H7 (cell line): ENCODE measurements around the gene MYBPH. TPM values are rescaled to one million over a fixed set of nuclear protein-coding genes. Genes with fewer than 3 reads are reported as not detected.

Experiments
- DNase-seq: peaks from one replicate; pipeline ENCODE4 v3.0.0; 2012
- H3K27me3 ChIP-seq: 2 replicates; pipeline ENCODE4 v1.6.0; 2011; ENCODE audit warnings: mild to moderate bottlenecking, low read length; ENCODE audit not compliant: control insufficient read depth, insufficient read depth
- H3K36me3 ChIP-seq: replicated peaks from 2 replicates; pipeline ENCODE4 v1.5.1; 2011; ENCODE audit warnings: low read length; ENCODE audit not compliant: control insufficient read depth, insufficient read depth
- H3K4me3 ChIP-seq: 2 replicates; pipeline ENCODE4 v1.5.1; 2011; ENCODE audit warnings: low read depth, mild to moderate bottlenecking, control low read depth, low read length, moderate library complexity; ENCODE audit not compliant: insufficient read depth
- total RNA-seq: library from RNA; depleted of rRNA; stranded (reverse); fragments of >200 nt; shearing (Covaris generic); gene quantifications from 2 replicates; pipeline ENCODE4 v1.2.3, GENCODE V29; 2014

MYBPH gene
- total RNA-seq, 1 experiment from 2014 or later, result not detected

DNA sequence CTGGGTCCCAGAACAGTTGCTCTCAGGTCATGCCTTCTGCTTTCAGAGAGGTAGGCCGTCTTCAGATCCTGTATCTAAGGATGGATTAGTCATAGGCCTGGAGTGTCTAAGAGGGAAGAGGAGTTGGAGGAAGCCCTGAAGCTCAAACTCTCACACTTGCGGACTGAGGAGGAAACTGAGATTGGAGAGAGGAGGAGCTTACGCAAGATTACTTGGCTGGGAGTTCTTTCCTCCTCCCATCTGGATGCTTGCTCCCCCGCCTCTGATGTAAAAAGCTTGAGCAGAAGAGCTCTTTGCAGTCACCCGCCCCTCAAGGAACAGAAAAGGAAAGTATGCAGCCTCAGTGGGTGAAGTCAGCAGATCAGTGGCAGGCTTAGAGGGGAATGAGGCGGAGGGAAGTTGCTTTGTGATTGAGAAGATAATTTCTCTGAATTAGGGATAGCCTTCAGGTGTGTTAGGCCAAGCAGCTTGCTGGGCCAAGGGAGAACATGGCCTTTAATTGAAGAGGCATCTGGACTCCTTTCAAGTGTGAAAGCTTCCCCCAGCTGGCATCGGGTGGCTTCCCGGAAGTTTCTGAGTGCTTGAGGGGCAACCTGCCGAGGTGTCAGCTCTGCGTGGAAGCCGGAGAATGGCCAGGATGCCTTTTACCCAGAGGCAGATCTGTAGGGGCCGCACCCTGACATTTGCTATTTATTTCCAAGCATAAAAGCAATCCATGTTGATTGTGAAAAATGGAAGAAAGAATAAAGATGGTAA, 41.5 kb downstream of the MYBPH start:
- DNase-seq, result peak; percentile 57
- no peaks in the 10 kb centered on the region for H3K27me3 ChIP-seq
- H3K4me3 ChIP-seq, result no peak overlapping the region
- no peaks in the 10 kb centered on the region for H3K36me3 ChIP-seq

DNA sequence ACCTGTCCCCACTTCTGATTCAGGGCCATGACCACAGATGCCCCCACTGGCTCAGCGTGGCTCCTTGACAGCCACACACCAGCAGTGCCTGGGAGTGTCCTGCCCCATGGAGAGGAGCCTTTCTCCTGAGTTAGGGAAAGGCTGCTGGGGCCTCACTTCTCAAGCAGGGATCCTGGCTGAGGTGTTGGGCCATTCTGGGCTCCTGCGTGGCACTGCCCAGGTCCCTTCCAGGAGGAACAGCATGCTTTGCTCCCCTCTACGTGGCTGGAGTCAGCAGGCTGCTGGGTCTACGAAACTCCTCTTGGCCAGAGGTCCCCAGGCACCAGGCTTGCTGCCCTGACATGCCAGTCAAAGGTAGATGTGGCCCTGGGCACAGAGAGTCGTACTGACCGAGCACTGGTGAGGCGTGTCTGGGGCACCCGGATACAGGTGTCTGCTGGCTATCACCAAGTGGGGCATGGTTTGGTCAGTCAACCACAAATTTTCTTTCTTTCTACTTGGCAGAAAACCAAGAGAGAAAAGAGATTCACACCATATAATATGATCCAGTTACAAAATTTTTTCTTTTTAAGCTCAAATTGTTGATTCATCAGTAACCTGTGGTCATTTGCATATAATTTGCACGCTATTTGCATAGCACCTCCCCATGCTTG, 44.0 kb downstream of the MYBPH start:
- Histone ChIP-seq H3K4me3 (no peak overlapping the region), H3K36me3 (no peaks in the 10 kb centered on the region), H3K27me3 (peaks cover 21% of the 10 kb centered on the region)
- DNase-seq, result no peak

DNA sequence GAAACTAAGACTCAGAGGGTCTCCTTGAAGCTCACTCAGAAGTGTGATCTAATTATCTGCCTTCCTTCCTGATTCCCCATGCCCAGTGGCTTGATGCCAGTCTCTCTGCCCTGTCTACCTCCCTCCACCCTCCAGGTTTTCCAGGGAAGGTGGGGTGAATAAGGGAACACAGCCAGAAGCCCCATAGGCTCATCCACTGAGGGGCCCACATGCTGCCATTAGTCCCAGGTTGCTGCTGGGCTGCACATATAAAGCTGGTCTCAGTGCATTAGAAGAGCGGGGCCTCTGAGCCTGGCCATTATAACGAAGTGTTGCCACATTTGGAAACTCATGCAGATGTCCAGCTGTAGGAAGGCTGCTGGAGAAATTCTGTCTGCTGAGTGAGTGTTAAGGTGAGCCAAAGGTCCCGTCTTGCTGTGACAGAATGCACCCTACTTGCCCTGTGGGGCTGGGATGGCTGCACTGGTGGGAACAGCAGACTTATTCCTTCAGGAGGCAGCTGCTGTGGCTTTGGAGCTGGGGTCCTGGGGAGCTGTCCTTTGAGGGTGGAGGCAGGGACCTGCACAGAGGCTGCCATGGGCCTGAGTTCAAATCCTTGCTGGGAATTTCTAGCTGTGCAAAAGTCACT, 45.2 kb downstream of the MYBPH start:
- DNase-seq, result peak; percentile 18
- H3K27me3 ChIP-seq, result peaks cover 24% of the 10 kb centered on the region
- H3K4me3 ChIP-seq, result no peak overlapping the region
- no peaks in the 10 kb centered on the region for H3K36me3 ChIP-seq

- H3K36me3 ChIP-seq, result no peaks in the 10 kb centered on the region
- H3K27me3 ChIP-seq, result peaks cover 26% of the 10 kb centered on the region
- H3K4me3 ChIP-seq, result no peak overlapping the region
- DNase-seq, result peak; percentile 26
Observed at GRCh38 chr1:203129501-203130231, 46.0 kb downstream of the MYBPH start.

DNA sequence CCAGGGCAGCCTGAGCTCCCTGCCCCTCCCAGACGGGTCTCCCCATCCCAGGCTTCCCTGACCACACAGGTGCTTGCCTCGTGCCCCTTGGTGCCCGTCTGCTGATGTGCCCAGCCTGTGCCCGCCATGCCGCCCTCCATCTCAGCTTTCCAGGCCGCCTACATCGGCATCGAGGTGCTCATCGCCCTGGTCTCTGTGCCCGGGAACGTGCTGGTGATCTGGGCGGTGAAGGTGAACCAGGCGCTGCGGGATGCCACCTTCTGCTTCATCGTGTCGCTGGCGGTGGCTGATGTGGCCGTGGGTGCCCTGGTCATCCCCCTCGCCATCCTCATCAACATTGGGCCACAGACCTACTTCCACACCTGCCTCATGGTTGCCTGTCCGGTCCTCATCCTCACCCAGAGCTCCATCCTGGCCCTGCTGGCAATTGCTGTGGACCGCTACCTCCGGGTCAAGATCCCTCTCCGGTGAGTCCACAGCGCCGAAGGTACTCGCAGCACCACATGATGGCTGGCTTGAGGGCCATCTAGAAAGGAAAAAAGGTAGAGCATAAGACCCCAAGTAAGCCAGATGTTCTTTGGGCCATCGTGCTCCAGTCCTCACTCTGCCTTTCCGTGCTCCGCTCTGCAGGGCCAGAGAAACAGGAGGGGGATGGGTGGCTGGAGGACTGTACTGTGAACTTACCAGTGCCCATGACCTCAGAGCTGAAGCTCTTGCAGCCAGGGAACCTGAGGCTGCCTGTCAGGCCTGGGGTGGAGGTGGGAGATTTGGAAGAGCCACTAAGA, 46.7 kb downstream of the MYBPH start:
- Histone ChIP-seq H3K4me3 (peak overlapping the region; percentile 63), H3K27me3 (peaks cover 26% of the 10 kb centered on the region), H3K36me3 (no peaks in the 10 kb centered on the region)
- DNase-seq, result peak; percentile 52

- peaks cover 26% of the 10 kb centered on the region for H3K27me3 ChIP-seq
- H3K36me3 ChIP-seq, result no peaks in the 10 kb centered on the region
- no peak for DNase-seq
- peak overlapping the region; percentile 63 for H3K4me3 ChIP-seq
Observed at GRCh38 chr1:203128431-203128715, 47.3 kb downstream of the MYBPH start.

GRCh38 chr1:203127666-203128430, 47.8 kb downstream of the MYBPH start, which contains the start of gene ADORA1:
ADORA1 (plus strand) TSS chr1:203127726; CDS start chr1:203128842, 1,116 bp downstream.
- H3K4me3 ChIP-seq, result peak within 1 kb of the TSS; percentile 63
- DNase-seq, result peak; percentile 90

GRCh38 chr1:203126866-203127665, 48.6 kb downstream of the MYBPH start:
- H3K27me3 ChIP-seq, result peaks cover 26% of the 10 kb centered on the region

More at GRCh38 chr1:203127666-203128430, 47.8 kb downstream of the MYBPH start, which contains the start of gene ADORA1:
- Histone ChIP-seq H3K36me3 (no peaks in the 10 kb centered on the region), H3K27me3 (peaks cover 26% of the 10 kb centered on the region)

GRCh38 chr1:203126151-203126865, 49.3 kb downstream of the MYBPH start:
- DNase-seq, result peak; percentile 79
- Histone ChIP-seq H3K27me3 (peaks cover 26% of the 10 kb centered on the region), H3K4me3 (no peak overlapping the region), H3K36me3 (no peaks in the 10 kb centered on the region)

More at GRCh38 chr1:203126866-203127665, 48.6 kb downstream of the MYBPH start:
- Histone ChIP-seq H3K4me3 (peak overlapping the region; percentile 63), H3K36me3 (no peaks in the 10 kb centered on the region)
- no peak for DNase-seq

DNA sequence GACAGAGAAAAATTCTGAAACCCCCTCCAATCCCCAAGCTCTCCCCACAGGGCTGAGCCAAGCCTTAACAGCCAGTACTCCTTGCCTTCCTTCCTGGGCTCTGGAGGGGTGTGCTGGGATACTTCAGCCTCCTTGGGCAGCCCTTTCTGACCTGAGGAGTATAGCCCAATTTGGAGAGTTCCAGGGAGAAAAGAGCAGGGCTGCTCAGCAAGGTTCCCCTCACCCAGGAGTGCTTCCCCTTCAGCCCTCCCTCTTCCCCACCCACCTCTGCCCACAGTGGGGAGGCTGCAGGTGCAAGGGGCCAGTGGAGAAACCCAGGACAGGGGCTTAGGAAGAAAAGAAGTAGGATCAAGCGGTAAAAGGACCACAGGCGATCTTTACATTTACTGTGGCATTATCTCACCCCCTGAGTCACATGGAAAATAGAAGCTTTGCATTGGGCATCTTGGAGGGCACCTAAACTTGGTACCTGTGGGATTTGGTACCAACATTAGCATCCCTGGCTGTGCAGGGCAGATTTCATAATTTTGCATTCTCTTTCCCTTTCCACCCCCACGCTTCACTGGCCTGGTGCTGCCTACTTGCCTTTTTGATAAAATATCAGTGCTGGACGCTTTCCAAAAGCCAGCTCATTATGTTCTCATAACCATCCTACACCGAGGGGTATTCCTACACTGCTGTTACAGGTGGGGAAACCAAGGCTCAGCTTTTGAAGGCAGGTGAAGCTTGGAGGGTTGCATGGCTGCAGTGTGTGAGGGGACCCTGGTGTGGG, 50.9 kb downstream of the MYBPH start:
- H3K4me3 ChIP-seq, result no peak overlapping the region
- no peak for DNase-seq
- H3K36me3 ChIP-seq, result no peaks in the 10 kb centered on the region
- peaks cover 26% of the 10 kb centered on the region for H3K27me3 ChIP-seq

DNA sequence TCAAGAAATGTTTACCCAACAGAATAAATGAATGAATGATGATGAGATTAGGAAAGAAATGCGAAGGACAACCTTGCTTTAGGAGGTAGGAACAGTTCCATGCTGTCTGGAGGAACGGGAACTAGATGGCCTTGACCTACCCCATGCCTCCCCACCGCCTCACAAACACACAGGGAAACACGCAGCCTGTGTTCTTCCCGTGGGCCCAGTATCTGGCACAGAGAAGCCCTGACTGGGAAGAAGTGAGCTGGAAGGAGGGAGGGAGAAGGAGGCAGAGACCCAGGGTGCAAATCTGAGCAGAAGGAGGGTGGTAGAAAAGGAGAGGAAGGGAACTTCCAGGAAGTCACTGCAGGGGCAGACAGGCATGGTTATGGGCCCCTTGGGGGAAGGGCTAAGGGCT, 51.6 kb downstream of the MYBPH start:
- DNase-seq, result no peak
- Histone ChIP-seq H3K4me3 (no peak overlapping the region), H3K36me3 (no peaks in the 10 kb centered on the region), H3K27me3 (peaks cover 26% of the 10 kb centered on the region)

DNA sequence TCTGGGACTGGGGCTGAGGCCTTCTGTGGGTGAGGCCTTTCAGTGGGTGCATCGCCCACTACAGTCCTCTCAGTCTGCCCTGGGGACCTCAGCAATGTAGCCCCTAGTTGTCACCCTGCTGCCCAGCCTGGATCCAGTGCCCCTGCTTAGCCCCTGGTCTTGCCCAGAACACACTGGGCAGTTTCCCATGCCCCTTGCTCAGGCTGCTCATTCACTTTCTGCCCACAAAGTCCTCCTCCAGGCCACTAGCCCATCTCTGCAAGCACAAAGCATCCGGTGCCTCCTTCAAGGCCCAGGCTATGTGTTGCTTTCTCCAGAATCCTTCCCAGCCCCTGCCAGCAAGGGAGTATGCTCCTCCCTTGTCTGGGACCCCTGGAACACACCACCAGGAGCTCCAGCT, 53.5 kb downstream of the MYBPH start:
- DNase-seq, result no peak
- Histone ChIP-seq H3K4me3 (no peak overlapping the region), H3K36me3 (no peaks in the 10 kb centered on the region), H3K27me3 (peaks cover 15% of the 10 kb centered on the region)
